Measurements from ENCODE around the gene RNLS. TPM values are rescaled to one million over a fixed set of nuclear protein-coding genes. Genes with fewer than 3 reads are reported as not detected.
A peak's percentile ranks its signal among the peaks of the same experiment; 100 is the strongest.

RNLS gene
- total RNA-seq, 1 donor from 2014 or later: 8.7 TPM

DNA sequence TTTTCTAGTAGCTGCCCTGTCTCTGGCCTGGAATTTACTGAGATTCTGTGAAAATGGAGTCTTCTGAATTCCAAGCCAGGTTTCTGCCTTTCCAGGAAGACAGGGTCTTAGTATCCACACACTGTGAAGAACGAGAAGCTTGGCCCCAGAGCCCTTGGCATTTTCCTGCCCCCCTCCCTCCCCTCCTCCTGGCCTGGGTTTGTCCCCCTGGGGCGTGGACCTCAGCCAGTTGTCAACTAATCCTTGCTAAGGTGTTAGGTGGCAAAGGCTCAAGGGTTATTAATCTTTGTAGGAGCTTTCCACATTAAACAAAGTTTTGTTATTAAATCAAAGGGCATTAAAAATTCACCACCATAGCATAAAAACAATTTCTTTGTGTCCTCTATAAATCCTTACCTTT, 329.5 kb downstream of the RNLS start:
- DNase-seq (ENCODE audit: low read depth) (no peak), FAIRE-seq (no peak)
- Histone ChIP-seq H3K4me3 (ENCODE audit: low read depth, low read length) (no peak overlapping the region), H3K27me3 (ENCODE audit: control insufficient read depth, insufficient read depth, low read length) (no peaks in the 10 kb centered on the region), H3K36me3 (ENCODE audit: control insufficient read depth, insufficient read depth, low read length) (no peaks in the 10 kb centered on the region)
- TF ChIP-seq, protein P1, sequence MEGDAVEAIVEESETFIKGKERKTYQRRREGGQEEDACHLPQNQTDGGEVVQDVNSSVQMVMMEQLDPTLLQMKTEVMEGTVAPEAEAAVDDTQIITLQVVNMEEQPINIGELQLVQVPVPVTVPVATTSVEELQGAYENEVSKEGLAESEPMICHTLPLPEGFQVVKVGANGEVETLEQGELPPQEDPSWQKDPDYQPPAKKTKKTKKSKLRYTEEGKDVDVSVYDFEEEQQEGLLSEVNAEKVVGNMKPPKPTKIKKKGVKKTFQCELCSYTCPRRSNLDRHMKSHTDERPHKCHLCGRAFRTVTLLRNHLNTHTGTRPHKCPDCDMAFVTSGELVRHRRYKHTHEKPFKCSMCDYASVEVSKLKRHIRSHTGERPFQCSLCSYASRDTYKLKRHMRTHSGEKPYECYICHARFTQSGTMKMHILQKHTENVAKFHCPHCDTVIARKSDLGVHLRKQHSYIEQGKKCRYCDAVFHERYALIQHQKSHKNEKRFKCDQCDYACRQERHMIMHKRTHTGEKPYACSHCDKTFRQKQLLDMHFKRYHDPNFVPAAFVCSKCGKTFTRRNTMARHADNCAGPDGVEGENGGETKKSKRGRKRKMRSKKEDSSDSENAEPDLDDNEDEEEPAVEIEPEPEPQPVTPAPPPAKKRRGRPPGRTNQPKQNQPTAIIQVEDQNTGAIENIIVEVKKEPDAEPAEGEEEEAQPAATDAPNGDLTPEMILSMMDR (IDR thresholded peaks at IDR 0.05; ENCODE audit: insufficient read depth, low read length, severe bottlenecking): no peak

DNA sequence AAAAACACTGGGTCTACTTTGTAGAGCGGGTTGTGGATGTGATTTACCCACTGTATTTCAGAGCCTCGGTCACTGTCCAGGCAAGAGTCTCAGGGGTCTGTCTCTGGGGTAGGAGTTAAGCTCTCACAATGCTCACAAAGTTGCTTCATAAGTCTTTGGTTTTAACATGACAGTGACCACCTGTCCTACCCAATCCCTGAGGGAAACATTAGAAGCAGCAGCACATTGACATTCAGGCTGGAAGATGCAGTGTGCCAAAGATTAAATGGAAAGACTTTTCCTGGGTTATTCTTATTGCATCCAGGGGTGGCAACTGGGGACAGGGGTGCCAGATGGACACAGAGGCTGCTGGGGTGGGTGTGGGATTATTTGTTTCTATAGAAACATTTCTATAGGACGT, 330.0 kb downstream of the RNLS start:
- DNase-seq (ENCODE audit: low read depth): no peak
- Histone ChIP-seq H3K4me3 (ENCODE audit: low read depth, low read length) (no peak overlapping the region), H3K27me3 (ENCODE audit: control insufficient read depth, insufficient read depth, low read length) (no peaks in the 10 kb centered on the region), H3K36me3 (ENCODE audit: control insufficient read depth, insufficient read depth, low read length) (no peaks in the 10 kb centered on the region)
- FAIRE-seq: no peak
- TF ChIP-seq, protein P1 (IDR thresholded peaks at IDR 0.05; ENCODE audit: insufficient read depth, low read length, severe bottlenecking): no peak

DNA sequence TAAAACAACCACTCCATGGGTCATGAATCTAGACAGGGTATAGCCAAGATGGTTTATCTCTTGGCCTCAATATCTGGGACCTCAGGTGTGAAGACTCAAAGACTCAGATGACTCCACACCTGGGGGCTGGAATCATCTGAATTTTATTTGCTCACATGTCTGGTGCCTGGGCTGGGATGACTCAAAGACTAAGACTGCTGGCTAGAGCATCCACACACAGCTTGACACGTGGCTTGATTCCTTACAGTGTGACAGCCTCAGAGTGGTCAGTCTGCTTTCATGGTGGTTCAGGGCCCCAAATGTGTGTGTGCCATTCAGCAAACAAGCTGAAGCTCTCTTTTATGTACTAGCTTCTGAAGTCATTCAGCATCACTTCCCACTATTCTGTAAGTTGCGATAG, 333.7 kb downstream of the RNLS start:
- FAIRE-seq (no peak), DNase-seq (ENCODE audit: low read depth) (peak; percentile 69)
- Histone ChIP-seq H3K4me3 (ENCODE audit: low read depth, low read length) (no peak overlapping the region), H3K27me3 (ENCODE audit: control insufficient read depth, insufficient read depth, low read length) (peaks cover 1% of the 10 kb centered on the region), H3K36me3 (ENCODE audit: control insufficient read depth, insufficient read depth, low read length) (no peaks in the 10 kb centered on the region)
- TF ChIP-seq, protein P1 (IDR thresholded peaks at IDR 0.05; ENCODE audit: insufficient read depth, low read length, severe bottlenecking): no peak

DNA sequence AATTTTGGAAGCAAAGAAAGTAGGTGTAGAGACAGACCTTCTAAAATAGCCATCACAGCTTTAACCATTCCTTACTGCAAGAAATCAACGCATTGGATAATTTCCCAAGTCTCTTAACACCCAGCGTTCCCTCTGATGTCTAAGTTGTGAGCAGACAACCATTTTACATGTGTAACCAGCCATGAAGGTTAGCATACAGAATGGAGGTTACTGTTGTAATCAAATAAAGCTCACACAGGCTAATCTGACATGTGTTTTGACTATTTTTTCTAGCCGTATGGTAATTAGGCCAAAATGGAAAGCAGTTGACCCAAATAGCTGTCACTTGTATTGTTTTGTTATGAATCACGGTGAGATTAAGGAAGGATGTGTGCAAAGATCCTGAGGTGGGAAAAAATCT, 336.4 kb downstream of the RNLS start:
- Histone ChIP-seq H3K36me3 (ENCODE audit: control insufficient read depth, insufficient read depth, low read length) (no peaks in the 10 kb centered on the region), H3K27me3 (ENCODE audit: control insufficient read depth, insufficient read depth, low read length) (peaks cover 1% of the 10 kb centered on the region), H3K4me3 (ENCODE audit: low read depth, low read length) (no peak overlapping the region)
- FAIRE-seq (no peak), DNase-seq (ENCODE audit: low read depth) (no peak)
- TF ChIP-seq, protein P1 (IDR thresholded peaks at IDR 0.05; ENCODE audit: insufficient read depth, low read length, severe bottlenecking): no peak

DNA sequence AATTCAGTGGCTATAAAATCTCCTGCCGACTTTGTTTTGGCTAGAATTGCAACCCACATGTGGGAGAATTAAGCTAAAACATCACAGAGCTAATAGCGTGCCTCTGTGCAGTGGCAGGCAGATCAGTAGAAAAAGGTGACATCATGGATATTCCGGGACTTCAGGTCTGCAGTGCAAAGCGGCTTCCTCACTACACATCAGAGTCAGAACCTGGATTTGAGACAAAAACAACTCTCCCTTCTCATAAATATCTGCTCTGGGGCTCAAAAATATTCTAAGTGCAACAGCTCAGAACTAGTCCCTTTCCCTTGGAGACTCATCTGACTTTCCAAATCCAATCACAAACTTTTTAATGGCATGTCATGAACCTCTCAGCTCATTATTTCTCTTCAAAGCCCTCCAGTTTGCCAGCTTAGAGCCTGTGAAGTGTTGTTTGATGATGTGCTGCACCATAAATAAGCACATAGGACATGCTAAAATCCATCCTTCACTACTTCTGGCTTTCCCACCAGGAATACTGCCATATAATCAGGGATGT, 337.1 kb downstream of the RNLS start:
- Histone ChIP-seq H3K36me3 (ENCODE audit: control insufficient read depth, insufficient read depth, low read length) (no peaks in the 10 kb centered on the region), H3K4me3 (ENCODE audit: low read depth, low read length) (no peak overlapping the region), H3K27me3 (ENCODE audit: control insufficient read depth, insufficient read depth, low read length) (peaks cover 1% of the 10 kb centered on the region)
- no peak for DNase-seq (ENCODE audit: low read depth)
- TF ChIP-seq, protein P1 (IDR thresholded peaks at IDR 0.05; ENCODE audit: insufficient read depth, low read length, severe bottlenecking): no peak
- FAIRE-seq: no peak
